Measurements from ENCODE around the gene POU3F3. TPM values are rescaled to one million over a fixed set of nuclear protein-coding genes. Genes with fewer than 3 reads are reported as not detected.
A peak's percentile ranks its signal among the peaks of the same experiment; 100 is the strongest.

POU3F3 gene
- total RNA-seq, 2 donors from 2014 or later: not detected

GRCh38 chr2:104852090-104852666 lies 1.7 kb upstream of the POU3F3 start:
- ATAC-seq (replicated peaks): no peak
- peak overlapping the region; percentile 81 for H3K4me3 Mint-ChIP-seq
- peaks cover 77% of the 10 kb centered on the region for H3K27me3 Mint-ChIP-seq
- H3K9me3 Mint-ChIP-seq: no peaks in the 10 kb centered on the region
- H3K27ac Mint-ChIP-seq: no peak overlapping the region
- H3K36me3 Mint-ChIP-seq (ENCODE audit: low read depth): peaks cover 25% of the 10 kb centered on the region
- H3K4me1 Mint-ChIP-seq: peaks cover 17% of the 10 kb centered on the region

GRCh38 chr2:104854498-104855220 lies 744 bp downstream of the POU3F3 start:
- H3K4me1 Mint-ChIP-seq: peaks cover 17% of the 10 kb centered on the region
- peak overlapping the region; percentile 80 for H3K27ac Mint-ChIP-seq
- ATAC-seq (replicated peaks): no peak
- peak overlapping the region; percentile 81 for H3K4me3 Mint-ChIP-seq
- H3K27me3 Mint-ChIP-seq: peaks cover 76% of the 10 kb centered on the region
- H3K36me3 Mint-ChIP-seq (ENCODE audit: low read depth): peaks cover 31% of the 10 kb centered on the region
- peaks cover 5% of the 10 kb centered on the region for H3K9me3 Mint-ChIP-seq

- peaks cover 31% of the 10 kb centered on the region for H3K36me3 Mint-ChIP-seq (ENCODE audit: low read depth)
- peaks cover 5% of the 10 kb centered on the region for H3K9me3 Mint-ChIP-seq
- H3K27ac Mint-ChIP-seq: no peak overlapping the region
- ATAC-seq (replicated peaks): no peak
- H3K4me1 Mint-ChIP-seq: peaks cover 17% of the 10 kb centered on the region
- H3K4me3 Mint-ChIP-seq: no peak overlapping the region
- peaks cover 74% of the 10 kb centered on the region for H3K27me3 Mint-ChIP-seq
Measured at GRCh38 chr2:104855221-104856085, 1.5 kb downstream of the POU3F3 start.

GRCh38 chr2:104856086-104856972 lies 2.4 kb downstream of the POU3F3 start:
- H3K9me3 Mint-ChIP-seq: peaks cover 7% of the 10 kb centered on the region
- peak overlapping the region; percentile 46 for H3K4me3 Mint-ChIP-seq
- H3K36me3 Mint-ChIP-seq (ENCODE audit: low read depth): peaks cover 31% of the 10 kb centered on the region
- H3K4me1 Mint-ChIP-seq: peaks cover 17% of the 10 kb centered on the region
- peaks cover 71% of the 10 kb centered on the region for H3K27me3 Mint-ChIP-seq
- H3K27ac Mint-ChIP-seq: no peak overlapping the region
- ATAC-seq (replicated peaks): no peak

GRCh38 chr2:104856973-104857261 lies 3.0 kb downstream of the POU3F3 start:
- Mint-ChIP-seq H3K27me3 (peaks cover 71% of the 10 kb centered on the region), H3K9me3 (peaks cover 8% of the 10 kb centered on the region), H3K27ac (no peak overlapping the region), H3K4me1 (peaks cover 14% of the 10 kb centered on the region), H3K4me3 (peak overlapping the region; percentile 46), H3K36me3 (ENCODE audit: low read depth) (peaks cover 30% of the 10 kb centered on the region)
- no peak for ATAC-seq (replicated peaks)

GRCh38 chr2:104857262-104858005 lies 3.5 kb downstream of the POU3F3 start:
- Mint-ChIP-seq H3K9me3 (peaks cover 8% of the 10 kb centered on the region), H3K36me3 (ENCODE audit: low read depth) (peaks cover 25% of the 10 kb centered on the region), H3K27me3 (peaks cover 70% of the 10 kb centered on the region), H3K4me1 (peaks cover 11% of the 10 kb centered on the region), H3K4me3 (peak overlapping the region; percentile 46), H3K27ac (no peak overlapping the region)
- ATAC-seq (replicated peaks): no peak

- H3K27me3 Mint-ChIP-seq: peaks cover 66% of the 10 kb centered on the region
- no peak overlapping the region for H3K27ac Mint-ChIP-seq
- H3K9me3 Mint-ChIP-seq: peaks cover 8% of the 10 kb centered on the region
- H3K4me1 Mint-ChIP-seq: peaks cover 5% of the 10 kb centered on the region
- no peak for ATAC-seq (replicated peaks)
- H3K4me3 Mint-ChIP-seq: no peak overlapping the region
- peaks cover 19% of the 10 kb centered on the region for H3K36me3 Mint-ChIP-seq (ENCODE audit: low read depth)
Measured at GRCh38 chr2:104858006-104858978, 4.4 kb downstream of the POU3F3 start.

- peaks cover 14% of the 10 kb centered on the region for H3K36me3 Mint-ChIP-seq (ENCODE audit: low read depth)
- H3K27me3 Mint-ChIP-seq: peaks cover 65% of the 10 kb centered on the region
- peaks cover 5% of the 10 kb centered on the region for H3K4me1 Mint-ChIP-seq
- H3K9me3 Mint-ChIP-seq: peaks cover 8% of the 10 kb centered on the region
- no peak overlapping the region for H3K4me3 Mint-ChIP-seq
- no peak overlapping the region for H3K27ac Mint-ChIP-seq
- ATAC-seq (replicated peaks): no peak
Measured at GRCh38 chr2:104859291-104859765, 5.4 kb downstream of the POU3F3 start.

- H3K27me3 Mint-ChIP-seq: peaks cover 63% of the 10 kb centered on the region
- peaks cover 8% of the 10 kb centered on the region for H3K9me3 Mint-ChIP-seq
- H3K4me1 Mint-ChIP-seq: no peaks in the 10 kb centered on the region
- no peak for ATAC-seq (replicated peaks)
- peaks cover 8% of the 10 kb centered on the region for H3K36me3 Mint-ChIP-seq (ENCODE audit: low read depth)
- no peak overlapping the region for H3K27ac Mint-ChIP-seq
- no peak overlapping the region for H3K4me3 Mint-ChIP-seq
Measured at GRCh38 chr2:104859766-104860450, 6.0 kb downstream of the POU3F3 start.

- H3K27ac Mint-ChIP-seq: no peak overlapping the region
- peaks cover 8% of the 10 kb centered on the region for H3K9me3 Mint-ChIP-seq
- H3K27me3 Mint-ChIP-seq: peaks cover 68% of the 10 kb centered on the region
- no peak for ATAC-seq (replicated peaks)
- H3K4me3 Mint-ChIP-seq: no peak overlapping the region
- peaks cover 8% of the 10 kb centered on the region for H3K36me3 Mint-ChIP-seq (ENCODE audit: low read depth)
- H3K4me1 Mint-ChIP-seq: no peaks in the 10 kb centered on the region
Measured at GRCh38 chr2:104860451-104860790, 6.5 kb downstream of the POU3F3 start.

GRCh38 chr2:104861351-104862057 lies 7.6 kb downstream of the POU3F3 start:
- Mint-ChIP-seq H3K27ac (no peak overlapping the region), H3K4me1 (no peaks in the 10 kb centered on the region), H3K4me3 (no peak overlapping the region), H3K27me3 (peaks cover 77% of the 10 kb centered on the region), H3K36me3 (ENCODE audit: low read depth) (peaks cover 8% of the 10 kb centered on the region), H3K9me3 (peaks cover 8% of the 10 kb centered on the region)
- ATAC-seq (replicated peaks): no peak

Data from activated T-helper 17 cell treated with anti-CD3 and anti-CD28 coated beads, Interleukin-2, amount 50 U/mL, for 72 hours (primary cell).